Right lobe of liver (tissue), 4 donors: Measurements from ENCODE around the gene TCL1B.

Experiments
- CTCF ChIP-seq, 4 donors: fragments of 200-600 bp in 3 of 4; fragments of 450-650 bp in 1 of 4; IDR thresholded peaks; one replicate each; pipeline versions ENCODE4 v1.5.1 to v1.8.0; 2016 to 2022; ENCODE audit warnings: antibody characterized with exemption in 4 of 4, mild to moderate bottlenecking in 2 of 4
- POLR2A ChIP-seq: fragments of 450-650 bp; IDR thresholded peaks from one replicate; pipeline ENCODE4 v1.6.1; 2017; ENCODE audit warnings: antibody characterized with exemption, mild to moderate bottlenecking
- donor health status: DM: no; HTN: no; CAD: no.
- donor health status: DM: no; HTN: no; CAD: no.
- donor health status: DM: no; HTN: yes; CAD: no.

- TF ChIP-seq CTCF (IDR thresholded peaks at IDR 0.05) (no peak), POLR2A (no peak)
Observed at GRCh38 chr14:95700221-95700976, 14.2 kb downstream of the TCL1B start.
